SKM-1 (cell line): ENCODE results near the gene OR5K4.
"Not testable (repeated sequence)": the region's sequence is repeated elsewhere in the genome, so short reads cannot be mapped to it uniquely, and the experiment has no call there.

Experiments
- DNase-seq: peaks from one replicate; lab custom pipeline; 2025; ENCODE audit not compliant: unreplicated experiment; lab: John Stamatoyannopoulos, UW

The OR5K4 gene

DNA sequence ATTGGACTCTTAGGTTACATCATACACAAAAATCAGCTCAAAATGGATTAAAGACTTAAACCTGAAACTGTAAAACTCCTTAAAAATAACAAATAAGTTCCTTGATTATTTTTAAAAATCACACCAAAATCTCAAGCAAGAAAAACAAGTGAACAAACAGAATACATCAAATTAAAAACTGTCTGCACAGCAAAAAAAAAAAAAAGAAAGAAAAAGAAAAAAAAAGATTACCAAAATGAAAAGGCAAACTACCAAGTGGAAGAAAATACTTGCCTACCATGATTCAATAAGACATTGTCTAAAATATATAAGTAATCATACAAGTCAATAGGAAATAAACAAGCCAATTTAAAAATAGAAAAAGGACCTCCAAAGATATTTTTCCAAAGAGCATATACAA lies 17.5 kb downstream of the OR5K4 start:
- DNase-seq: no peak

- no peak for DNase-seq
Measured at GRCh38 chr3:98371853-98372252, 18.2 kb downstream of the OR5K4 start.

- no peak for DNase-seq
Measured at GRCh38 chr3:98372445-98372844, 18.8 kb downstream of the OR5K4 start.

GRCh38 chr3:98376631-98377030 lies 23.0 kb downstream of the OR5K4 start:
- no peak for DNase-seq

DNA sequence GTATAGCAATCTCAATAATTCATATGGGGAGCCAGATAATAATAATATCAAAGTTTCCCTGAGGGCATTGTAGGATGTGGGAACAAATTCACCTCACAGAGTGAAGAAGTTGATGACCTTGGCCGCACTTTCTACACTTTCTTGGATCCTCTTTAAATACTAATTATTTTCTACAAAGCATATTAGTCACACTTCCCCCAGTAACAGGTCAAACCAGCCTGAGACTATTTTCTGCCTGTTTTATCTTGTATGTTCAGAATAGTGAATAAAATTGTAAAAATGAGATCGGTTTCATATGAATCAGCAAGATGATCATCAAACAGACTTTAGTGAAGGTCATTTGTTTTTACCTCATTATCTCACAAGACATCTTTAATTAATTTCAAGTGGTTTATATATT lies 34.5 kb downstream of the OR5K4 start:
- no peak for DNase-seq

DNA sequence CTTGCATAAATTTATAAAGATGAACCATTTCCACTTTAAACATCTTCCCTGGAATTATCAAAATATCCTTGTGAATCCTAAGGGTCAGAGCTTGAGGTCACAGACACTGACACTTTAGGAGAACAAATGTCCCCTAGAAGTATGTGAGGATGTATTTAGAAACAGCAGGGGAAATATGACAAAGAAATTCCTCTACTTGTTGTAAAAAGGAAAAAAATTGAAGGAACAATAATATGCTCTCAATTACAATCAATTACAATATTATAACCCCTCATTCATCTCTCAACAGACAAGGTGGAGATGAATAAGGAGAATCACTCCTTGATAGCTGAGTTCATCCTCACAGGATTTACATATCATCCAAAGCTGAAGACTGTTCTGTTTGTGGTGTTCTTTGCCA lies 36.7 kb downstream of the OR5K4 start, which contains the start of gene OR5K3:
Gene OR5K3 (plus strand): TSS at position 301 of the 400 bp plus-strand sequence. CDS start 0 bp downstream, at position 301.
- no peak for DNase-seq

GRCh38 chr3:98395101-98395500 lies 41.4 kb downstream of the OR5K4 start:
- no peak for DNase-seq

- DNase-seq: not testable (repeated sequence)
Measured at GRCh38 chr3:98396482-98396881, 42.8 kb downstream of the OR5K4 start.

GRCh38 chr3:98398513-98398912 lies 44.9 kb downstream of the OR5K4 start:
- no peak for DNase-seq

DNA sequence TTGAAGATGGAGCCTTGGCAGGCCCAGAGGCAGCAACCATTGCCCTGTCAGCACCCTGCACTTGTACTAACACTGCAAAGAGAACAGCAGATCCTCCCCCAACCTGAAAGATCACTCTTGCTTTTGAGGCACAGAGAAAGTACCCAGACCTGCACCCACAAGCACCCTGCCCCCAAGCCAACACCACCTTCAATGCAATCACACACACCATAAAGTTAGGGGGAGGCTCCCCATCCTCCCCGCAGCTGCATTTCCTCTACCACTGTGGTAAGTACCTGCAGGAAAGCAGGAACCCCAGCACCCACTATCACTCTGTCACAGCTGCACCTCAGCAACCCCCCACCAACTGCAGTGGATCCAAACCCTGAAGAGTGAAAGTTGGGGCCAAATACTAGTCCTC lies 48.9 kb downstream of the OR5K4 start:
- no peak for DNase-seq

DNA sequence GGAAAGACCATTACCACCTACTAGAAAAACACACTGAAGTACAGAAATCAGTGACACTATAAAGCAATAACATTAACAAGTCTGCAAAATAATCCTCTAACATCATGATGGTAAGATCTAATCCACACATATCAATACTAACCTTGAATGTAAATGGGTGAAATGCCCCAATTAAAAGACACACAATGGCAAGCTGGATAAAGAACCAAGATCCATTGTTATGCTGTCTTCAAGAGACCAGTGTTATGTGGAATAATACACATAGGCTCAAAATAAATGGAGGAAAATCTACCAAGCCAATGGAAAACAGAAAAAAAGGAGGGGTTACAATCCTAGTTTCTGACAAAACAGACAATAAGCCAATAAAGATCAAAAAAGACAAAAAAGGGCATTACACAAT lies 50.4 kb downstream of the OR5K4 start:
- DNase-seq: no peak
